HS-27A (cell line): ENCODE measurements around the gene FAM83C.
"Not testable (repeated sequence)": the region's sequence is repeated elsewhere in the genome, so short reads cannot be mapped to it uniquely, and the experiment has no call there.

Experiments
- DNase-seq: peaks from one replicate; pipeline ENCODE4 v3.0.0-alpha.2; 2012; ENCODE audit warnings: low read depth, missing footprints

FAM83C gene

GRCh38 chr20:35318502-35319157 lies 26.4 kb upstream of the FAM83C start:
- no peak for DNase-seq

GRCh38 chr20:35317416-35318210 lies 25.4 kb upstream of the FAM83C start:
- DNase-seq: no peak

DNA sequence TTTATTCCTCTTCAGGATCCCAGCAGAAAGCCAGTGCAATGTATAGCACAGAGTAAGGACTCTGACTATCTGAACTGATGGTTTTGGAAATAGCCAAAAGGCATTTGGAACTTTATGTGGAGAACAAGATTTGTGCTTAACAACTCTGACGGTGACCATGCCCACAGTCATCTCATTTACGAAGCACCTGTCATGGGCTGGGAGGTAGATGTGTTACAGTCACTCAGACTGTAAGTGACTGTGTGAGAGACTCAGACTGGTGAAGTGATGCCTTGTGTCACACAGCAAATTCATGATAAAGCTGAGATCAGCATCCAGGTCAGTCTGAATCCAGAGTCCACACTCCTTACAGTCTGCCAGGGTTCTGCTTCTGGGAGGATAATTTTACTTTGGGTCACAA lies 23.9 kb upstream of the FAM83C start:
- DNase-seq: no peak

GRCh38 chr20:35315632-35316020 lies 23.4 kb upstream of the FAM83C start:
- not testable (repeated sequence) for DNase-seq

DNA sequence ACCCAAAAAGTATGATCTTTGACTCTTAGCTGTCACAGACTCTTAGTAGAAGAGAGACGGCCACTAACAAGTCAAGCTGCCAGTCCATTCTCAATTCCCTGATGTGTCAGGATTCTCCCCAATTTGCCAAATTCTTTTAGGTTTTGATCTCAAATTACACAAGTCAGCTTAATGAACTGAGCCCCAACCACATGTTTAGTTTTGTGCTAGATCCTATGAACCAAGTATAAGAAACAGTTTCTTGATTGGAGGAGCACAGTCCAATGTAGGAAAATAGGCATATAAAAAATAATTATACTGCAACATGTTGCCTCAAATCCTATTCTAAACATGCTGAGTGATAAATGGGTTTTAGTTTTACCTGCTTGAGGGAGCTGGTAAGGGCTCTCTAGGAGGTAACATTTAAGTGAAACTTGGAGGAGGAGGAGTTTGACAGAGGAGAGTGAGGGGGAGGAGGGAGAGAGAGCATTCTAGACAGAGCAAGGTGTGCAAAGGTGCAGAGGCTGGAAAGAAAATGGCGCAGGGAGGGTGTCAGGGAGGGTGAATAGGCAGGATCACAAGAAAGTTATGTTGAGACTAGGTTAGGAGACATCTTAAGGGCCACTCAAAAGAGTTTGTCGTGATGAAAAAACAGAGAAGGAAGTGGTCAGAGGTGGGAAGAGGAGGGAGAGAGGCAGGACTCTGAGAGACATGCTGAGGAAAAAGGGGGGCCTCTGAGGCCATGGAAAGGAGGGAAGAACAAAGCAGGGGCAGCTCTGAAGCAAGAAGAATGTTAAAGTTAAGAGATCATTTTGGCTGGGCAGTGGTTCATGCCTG lies 22.8 kb upstream of the FAM83C start:
- no peak for DNase-seq

DNA sequence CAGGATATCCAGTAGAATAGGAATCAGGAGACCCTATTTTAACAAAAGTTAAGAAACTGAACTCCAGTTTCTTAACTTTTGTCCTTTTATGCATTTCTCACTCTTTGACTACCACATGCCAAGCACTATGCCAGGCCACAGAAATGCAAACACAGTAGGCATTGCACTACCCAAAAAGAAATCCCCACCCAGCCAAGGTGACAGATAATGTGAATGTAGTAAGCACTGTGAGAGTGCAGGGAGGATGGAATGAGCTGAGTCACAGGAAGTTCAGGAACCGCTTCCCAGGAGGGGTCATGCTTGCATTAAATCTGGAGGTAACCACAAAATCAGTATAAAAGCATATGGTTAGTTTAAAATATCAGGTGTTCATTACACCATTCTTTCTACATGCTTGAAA lies 20.1 kb upstream of the FAM83C start:
- peak; percentile 98 for DNase-seq

DNA sequence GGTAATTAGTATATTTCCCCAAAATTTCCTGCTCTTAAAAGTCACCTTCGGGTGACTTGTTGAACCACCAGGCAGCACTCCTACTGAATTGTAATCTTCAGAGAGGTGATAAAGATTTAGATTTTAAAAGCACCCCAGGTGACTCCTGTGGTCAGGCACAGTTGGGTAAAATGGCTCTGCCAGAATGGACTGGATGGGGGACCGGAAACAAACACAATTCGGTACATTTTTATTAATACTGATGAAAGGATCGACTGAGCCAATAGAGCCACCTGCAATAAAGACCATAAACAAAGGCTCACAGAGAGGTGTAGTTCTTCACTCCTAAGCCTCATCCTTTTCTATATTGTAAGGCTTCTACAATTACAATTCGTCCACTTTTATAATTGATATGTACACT lies 19.6 kb upstream of the FAM83C start:
- no peak for DNase-seq

DNA sequence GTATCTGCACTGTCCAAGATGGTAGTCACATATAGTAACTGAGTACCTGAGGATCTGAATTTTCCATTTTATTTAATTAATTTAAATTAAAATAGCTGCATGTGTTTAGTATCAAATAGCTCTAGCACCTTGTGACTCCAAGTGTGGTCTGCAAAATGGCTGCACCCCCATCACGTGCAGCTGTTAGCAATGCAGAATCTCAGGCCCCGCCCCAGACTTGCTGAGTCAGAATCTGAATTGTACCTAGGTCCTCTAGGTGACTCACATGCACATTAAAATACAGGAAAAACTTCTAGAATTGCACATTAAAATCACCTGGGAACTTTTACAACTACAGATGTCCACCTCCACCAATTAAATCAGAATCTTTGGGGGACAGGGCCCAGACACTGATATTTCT lies 19.2 kb upstream of the FAM83C start:
- DNase-seq: no peak

- peak; percentile 95 for DNase-seq
Measured at GRCh38 chr20:35307666-35308653, 15.7 kb upstream of the FAM83C start.

DNA sequence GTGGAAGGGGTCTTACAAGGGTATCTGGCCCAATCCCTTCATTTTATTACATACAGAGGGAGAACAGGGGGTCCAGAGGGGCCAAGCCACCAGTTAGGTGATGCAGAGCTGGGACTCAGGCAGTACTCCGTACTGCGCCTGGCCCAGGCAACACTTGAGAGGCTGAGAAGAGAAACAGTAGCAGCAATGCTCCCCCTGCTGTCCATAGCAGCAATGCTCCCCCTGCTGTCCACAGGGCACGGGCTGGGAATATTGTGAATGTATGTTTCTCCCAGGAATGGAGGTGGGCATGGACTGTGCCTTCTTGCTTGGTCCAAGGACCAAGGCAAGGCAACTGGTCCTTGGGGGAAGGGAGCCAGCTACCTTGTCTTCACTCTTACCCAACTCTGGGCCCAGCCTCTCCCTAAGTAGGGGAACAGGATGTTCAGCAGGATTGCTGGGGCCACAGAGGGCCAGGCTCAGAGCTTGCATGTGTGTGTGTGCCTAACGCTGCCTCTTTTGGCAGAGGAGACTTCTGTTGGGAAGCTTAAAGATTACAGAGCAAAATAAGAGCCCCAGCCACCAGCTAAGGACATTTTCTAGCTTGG lies 14.8 kb upstream of the FAM83C start:
- no peak for DNase-seq

GRCh38 chr20:35305682-35306556 lies 13.7 kb upstream of the FAM83C start:
- DNase-seq: peak; percentile 99

DNA sequence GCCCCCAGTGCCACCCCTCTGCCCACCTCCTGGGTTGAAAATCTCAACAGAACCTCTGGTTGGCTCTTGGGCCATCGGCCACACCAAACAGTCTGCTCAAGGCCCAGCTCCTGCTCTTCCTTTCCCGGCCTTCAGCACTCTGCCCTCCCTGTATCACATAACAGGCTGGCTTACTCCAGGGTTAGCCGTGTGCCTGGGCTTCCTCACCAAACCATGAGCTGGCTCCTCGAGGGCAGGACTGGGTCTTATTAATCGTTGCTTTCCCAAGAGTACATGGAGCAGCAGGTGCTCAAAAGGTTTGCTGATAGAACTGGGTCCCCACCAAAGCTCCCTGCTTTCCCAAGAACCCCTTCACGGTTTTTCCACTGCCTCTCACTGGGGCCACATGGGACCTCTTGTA lies 12.7 kb upstream of the FAM83C start:
- DNase-seq: no peak

DNA sequence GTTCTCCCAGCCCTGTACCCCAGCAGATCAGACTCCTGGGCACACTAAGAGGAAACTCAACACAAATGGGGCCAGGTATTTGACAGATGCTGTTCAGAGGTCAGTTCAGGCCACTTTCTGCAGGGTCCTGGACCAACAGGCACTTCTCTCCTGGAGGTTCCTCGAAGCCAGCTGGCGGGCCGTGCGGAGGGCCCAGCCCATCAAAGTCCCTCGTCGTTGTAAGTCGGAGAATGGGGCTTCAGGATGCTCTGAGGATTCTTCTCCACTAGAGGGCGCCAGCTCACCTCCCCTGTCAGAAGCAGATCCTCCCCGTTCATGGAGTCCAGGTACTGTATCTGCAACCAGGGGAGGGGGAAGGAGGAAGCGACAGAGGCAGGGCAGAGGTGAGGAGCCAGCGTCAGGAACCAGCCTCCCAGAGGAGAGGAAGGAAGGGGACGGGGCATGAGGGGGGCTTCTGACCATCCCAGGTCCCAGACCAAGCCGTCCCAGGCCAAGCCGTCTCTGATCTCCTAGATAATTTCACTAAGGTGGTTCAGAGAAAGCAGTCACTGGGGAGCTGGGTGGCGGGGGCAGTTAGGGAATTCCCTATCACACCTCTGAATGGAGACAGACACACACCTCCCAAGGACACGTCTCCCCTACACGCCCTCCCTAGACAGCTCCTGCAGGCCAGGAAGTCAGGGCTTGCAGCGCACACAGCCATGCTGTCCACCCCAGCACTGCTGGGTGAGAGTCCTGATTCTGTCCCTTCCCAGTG lies 11.7 kb upstream of the FAM83C start:
- no peak for DNase-seq

- DNase-seq: no peak
Measured at GRCh38 chr20:35303382-35303734, 11.1 kb upstream of the FAM83C start.

DNA sequence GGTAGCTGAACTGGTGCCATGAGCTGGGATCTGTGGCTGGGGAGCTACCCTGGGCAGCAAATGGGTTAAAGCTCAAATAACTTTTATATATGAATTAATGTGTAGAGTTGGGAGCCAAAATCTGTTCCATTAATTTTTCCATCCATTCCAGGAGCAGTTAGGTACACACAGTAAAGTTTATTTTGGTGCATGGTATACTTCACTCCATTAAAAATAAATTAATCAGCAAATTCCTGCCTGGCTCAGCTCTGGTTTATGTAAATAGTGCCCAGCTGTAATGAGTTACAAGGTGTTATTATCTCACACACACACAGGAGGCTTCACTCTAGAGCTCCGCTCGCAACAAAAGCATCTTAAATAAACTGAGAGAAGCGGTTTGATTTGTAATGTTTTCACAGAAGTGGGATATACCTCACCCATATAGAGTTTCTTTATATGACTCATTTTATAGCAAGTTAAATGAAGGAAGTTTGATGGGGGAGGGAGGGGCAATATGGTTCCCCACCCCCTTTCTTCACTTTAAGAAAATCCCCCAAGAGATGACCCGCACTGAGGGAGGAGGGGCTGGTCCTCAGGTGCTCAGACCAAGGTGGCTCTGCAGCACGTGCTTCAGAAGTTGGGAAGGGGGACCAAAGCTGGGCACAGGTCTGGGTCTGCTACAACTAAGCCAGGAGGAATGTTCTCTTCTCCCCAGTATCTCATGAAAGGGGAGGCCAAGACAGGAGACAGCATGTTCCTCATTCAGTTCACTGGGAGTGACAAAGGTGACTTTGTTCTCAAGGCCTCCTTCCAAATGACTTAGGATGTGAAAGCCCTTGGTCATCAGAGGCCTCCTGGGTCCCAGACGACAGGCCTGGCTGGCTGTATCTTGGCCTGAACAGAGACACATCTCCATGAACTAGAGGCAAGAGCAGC lies 10.5 kb upstream of the FAM83C start:
- no peak for DNase-seq

DNA sequence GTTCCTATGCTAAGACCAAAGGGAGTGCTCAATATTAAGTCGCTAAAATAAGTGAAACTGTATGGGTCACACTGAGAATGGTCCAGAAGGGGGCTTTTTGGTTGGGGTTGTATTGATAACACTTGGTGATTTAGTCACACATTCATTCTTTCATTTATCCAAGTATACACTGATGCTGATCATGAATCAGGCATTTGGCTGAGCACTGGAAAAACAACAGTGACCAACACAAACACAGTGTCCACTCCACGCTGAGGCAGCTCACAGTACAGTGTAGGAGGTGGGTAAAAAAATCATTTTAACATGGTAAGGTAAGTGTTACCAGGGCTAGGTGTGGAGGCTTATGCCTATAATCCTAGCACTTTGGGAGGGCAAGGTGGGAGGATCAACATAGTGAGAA lies 9.2 kb upstream of the FAM83C start:
- DNase-seq: no peak

DNA sequence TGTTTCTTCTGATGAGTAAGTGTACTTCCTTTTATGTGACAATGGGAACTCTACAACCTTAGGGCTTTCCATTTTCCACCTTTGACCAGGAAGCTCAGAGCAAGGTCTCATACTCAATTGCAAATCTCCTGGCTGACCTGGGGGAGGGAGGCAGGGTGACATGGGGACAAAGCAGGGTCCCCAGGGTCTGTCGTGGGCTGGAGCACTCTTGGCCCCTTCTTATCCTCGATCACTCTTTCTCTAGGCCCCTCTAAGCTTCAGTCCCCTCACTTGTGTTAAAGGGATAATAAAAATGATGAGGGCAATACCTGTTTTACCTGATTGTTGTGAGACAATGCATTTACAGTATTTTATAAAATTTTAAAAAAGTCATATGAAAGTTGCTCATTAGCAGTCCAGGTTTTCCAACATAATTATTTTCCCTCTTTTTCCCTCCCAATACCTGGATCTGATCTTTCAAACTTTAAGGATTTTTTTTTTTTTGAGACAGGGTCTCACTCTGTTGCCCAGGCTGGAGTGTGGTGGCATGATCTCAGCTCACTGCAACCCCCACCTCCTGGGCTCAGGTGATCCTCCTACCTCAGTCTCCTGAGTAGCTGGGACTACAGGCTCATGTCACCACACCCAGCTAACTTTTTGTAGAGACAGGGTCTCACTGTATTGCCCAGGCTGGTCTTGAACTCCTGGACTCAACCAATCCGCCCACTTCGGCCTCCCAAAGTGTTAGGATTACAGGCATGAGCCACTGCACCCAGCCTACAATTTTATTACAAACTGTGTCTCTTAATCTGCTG lies 8.4 kb upstream of the FAM83C start:
- DNase-seq: no peak

DNA sequence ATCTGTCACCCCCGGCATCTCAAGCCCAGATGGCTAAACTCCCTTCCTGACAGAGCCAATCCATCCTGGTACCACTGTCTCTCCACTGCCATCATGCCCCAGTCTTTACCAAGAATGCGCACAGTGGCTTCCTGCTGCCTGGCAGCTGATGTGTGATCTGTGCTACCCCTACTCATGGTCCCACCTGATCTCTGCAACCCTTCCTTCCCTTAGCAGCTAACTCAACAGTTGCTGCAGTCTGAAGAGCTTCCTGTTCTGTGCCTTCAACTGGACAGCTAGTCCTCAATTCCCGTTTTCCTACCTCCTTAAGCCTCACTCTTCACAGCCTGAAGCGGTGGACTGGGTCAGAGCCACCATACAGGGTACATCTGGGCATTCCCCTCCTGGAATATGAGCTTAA lies 7.6 kb upstream of the FAM83C start:
- DNase-seq: no peak
